Fibroblast of mammary gland (primary cell): Measurements from ENCODE around the gene ARHGAP30.

Source experiments
- DNase-seq: peaks from one replicate; pipeline ENCODE4 v3.0.0-alpha.2; 2010; ENCODE audit warnings: low read depth
- H3K4me3 ChIP-seq: 2 replicates; pipeline ENCODE4 v1.5.1; 2011; ENCODE audit warnings: low read depth, mild to moderate bottlenecking, low read length, moderate library complexity; ENCODE audit not compliant: control insufficient read depth
- CTCF ChIP-seq: conservative IDR thresholded peaks from 2 replicates; pipeline ENCODE4 v1.5.1; 2011; ENCODE audit warnings: low read depth, low read length, inconsistent platforms; ENCODE audit not compliant: control insufficient read depth, insufficient read depth

ARHGAP30 gene

GRCh38 chr1:161111117-161111516, 41.4 kb upstream of the ARHGAP30 start:
- H3K4me3 ChIP-seq = no peak overlapping the region
- TF ChIP-seq CTCF = no peak
- DNase-seq = no peak

- DNase-seq = peak; percentile 40
- H3K4me3 ChIP-seq = no peak overlapping the region
- TF ChIP-seq CTCF = no peak
These were observed 36.7 kb upstream of the ARHGAP30 start for GRCh38 chr1:161106431-161106830.

- DNase-seq = no peak
- H3K4me3 ChIP-seq = no peak overlapping the region
- TF ChIP-seq CTCF = no peak
These were observed 30.9 kb upstream of the ARHGAP30 start for GRCh38 chr1:161100556-161100955.

- DNase-seq = no peak
- no peak overlapping the region for H3K4me3 ChIP-seq
- TF ChIP-seq CTCF = no peak
These were observed 29.6 kb upstream of the ARHGAP30 start for GRCh38 chr1:161099090-161099802.

GRCh38 chr1:161098210-161099068, 28.7 kb upstream of the ARHGAP30 start, which contains the start of gene KLHDC9:
TSS of gene KLHDC9 (plus strand) at chr1:161098361. CDS start at chr1:161098536, 175 bp downstream.
- peak within 1 kb of the TSS; percentile 50 for H3K4me3 ChIP-seq
- TF ChIP-seq CTCF = no peak
- DNase-seq = peak; percentile 66

- DNase-seq = peak; percentile 88
- no peak overlapping the region for H3K4me3 ChIP-seq
- no peak for TF ChIP-seq CTCF
These were observed 26.8 kb upstream of the ARHGAP30 start for GRCh38 chr1:161096530-161096929.
